CD4-positive, alpha-beta T cell treated with Interleukin-6 at 100 ng/mL for 8 hours (primary cell): ENCODE data around the gene C9orf50.
A peak's percentile ranks its signal among the peaks of the same experiment; 100 is the strongest.
"Not testable (repeated sequence)": the region's sequence is repeated elsewhere in the genome, so short reads cannot be mapped to it uniquely, and the experiment has no call there.

ENCODE experiments used
- DNase-seq: peaks from one replicate; pipeline ENCODE4 v3.0.0-alpha.2; 2020; ENCODE audit warnings: mixed read lengths, low spot score

Gene C9orf50

GRCh38 chr9:129648092-129648763 lies 27.3 kb upstream of the C9orf50 start:
- DNase-seq = no peak

DNA sequence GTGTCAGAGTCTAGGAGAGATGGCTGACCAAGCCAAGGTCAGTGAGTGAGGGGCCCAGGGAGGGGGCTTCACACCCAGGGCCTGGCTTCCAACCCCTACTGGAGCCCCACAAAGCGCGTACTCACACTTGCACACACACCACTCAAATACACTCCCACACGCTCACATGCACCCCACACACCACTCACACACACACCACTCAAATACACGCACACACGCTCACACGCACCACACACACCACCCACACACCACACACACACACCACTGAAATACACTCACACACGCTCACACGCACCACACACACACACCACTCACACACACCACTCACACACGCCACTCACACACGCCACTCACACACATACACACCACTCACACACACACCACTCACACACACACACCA lies 26.7 kb upstream of the C9orf50 start:
- DNase-seq = no peak

- no peak for DNase-seq
Observed at GRCh38 chr9:129646654-129647053, 25.8 kb upstream of the C9orf50 start.

GRCh38 chr9:129646252-129646651 lies 25.4 kb upstream of the C9orf50 start:
- DNase-seq = no peak

GRCh38 chr9:129644902-129645301 lies 24.0 kb upstream of the C9orf50 start:
- no peak for DNase-seq

GRCh38 chr9:129644365-129644764 lies 23.5 kb upstream of the C9orf50 start:
- DNase-seq = no peak

DNA sequence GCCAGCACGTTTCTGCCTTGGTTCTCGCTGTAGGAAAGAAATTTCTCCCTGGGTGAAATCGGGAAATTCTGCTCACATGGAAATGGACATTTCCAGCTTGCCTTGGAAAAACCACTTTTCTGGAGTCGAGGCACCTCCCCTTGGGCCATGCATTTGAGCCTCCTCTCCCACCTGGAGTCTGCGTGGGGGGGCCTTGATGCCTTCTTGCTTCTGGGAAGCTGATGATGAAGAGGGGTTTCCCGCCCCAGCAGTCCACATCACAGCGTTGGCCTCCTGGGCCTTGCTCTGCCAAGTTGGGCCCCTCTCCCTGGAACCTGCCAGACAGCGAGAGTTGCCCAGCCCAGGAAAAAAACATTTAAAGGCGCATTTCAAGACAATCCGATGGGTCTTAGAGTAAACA lies 22.8 kb upstream of the C9orf50 start:
- no peak for DNase-seq

DNA sequence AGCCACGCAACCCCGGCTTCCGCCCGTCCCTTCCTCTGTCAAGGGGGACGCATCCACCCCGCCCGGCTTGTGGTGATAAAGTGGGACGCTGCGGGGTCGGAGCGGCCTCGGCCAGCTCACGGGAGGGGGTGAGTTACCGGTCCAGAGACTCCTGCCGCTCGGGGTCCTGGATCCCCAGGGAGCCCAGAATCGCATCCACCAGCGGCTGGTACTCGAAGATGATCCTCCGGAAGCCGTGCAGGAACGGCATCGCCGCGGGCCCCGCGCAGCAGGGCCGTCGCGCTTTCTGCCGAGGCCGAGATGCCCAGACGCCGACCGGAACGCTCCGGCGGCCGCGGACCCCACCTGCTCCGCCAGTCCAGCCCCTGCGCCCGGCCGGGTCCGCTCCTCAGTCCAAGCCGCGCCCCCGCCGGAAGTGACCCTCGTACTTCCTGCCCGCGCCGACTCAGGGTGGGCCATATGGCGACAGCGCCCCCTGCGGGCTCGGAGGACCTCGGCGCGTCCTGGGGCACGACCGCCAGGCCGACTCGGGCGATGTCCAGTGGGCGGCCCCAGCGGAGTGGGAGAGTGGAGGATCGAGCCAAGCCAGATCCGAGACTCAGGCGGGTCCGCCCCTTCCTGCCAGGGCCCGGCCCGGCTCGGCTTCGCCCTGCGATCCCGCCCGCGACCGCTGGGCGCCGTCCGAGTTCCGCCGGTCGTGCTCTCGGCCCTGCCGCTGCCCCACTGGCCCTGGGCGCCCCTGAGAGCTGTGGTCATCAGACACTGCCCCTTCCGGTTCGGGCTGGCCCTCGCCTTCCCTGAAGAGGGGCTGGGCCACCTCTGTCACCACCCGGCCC lies 21.1 kb upstream of the C9orf50 start, which contains the start of gene ASB6:
Gene ASB6 (minus strand): TSS at position 402 of the 836 bp plus-strand sequence. CDS start 152 bp downstream, at position 250.
- peak; percentile 81 for DNase-seq

DNA sequence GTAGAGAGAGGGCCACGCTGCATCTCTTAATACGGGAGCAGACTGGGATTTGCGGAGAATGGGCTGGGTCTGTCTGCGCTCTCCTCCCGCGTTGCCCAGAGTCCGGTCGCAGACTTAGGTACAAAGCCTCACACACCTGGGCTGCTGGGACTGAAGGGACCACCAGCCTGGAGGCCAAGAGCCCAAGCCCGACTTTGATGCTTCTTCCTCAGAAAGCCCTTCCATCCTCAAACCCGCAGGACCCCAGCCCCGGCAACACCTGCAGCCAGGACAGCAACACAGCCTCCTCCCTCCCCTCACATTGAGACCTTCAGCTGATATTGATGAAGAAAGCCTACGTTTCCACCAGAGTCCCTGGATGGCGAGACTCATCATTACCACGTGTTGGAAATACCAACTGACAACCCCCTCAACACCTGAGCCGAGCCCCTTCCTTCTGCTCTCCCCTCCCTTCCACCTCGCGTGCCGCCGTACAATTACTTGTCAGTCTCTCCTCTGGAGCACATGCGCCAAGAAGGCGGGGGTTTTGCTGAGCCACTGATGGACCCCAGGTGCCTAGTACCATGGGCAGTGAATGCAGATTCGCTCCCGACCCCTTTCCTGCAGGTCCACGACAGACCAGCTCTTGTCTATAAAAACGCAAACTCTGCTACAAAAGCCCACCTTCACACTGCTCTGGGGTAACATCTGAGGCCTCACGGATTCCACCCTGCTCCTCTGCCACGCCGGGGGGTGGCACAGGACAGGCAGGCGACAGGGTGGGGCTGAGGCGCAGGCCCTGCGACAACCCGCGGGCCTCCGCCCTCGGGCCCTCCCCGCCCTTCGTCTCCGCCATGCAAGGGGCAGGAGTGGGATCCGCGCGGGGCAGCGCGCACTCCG lies 20.2 kb upstream of the C9orf50 start:
- DNase-seq = no peak

DNA sequence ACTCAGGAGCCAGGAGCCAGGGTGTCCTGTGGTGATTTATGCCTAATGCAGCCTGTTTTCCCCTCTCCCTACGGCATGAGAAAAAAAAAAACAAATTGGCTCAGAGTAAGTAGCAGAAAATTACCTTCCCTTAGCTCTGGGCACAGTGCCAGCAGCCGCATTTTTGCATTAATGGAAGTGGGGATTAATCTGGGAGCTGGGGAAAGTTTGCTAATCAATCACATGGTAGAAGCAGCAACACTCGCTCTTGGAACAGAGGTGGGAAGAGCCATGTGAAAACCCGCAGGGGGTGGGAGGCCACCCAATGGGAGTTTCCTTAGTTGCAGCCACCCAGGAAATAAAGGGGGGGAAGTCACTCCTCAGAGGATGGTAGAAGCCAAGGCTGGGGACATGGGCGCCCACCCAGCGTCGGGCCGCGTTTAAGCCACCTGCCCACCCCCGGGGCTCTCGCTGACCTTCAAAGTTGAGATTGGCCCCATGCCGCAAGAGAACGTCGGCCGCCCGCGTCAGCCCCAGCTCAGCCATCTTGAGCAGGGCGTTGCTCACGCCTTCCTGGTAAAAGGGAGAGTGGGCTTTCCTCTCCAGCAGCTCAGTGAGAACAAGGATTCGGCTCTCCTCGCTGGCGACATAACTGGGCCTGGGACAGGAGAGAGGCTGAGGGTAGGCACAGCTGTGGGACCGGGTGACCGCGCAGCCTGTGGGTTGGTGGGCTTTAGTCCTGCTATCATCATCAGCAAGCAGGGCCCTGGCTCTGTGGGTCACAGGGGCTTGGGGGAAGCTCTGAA lies 19.4 kb upstream of the C9orf50 start:
- DNase-seq = no peak

GRCh38 chr9:129639756-129640085 lies 18.8 kb upstream of the C9orf50 start:
- DNase-seq = no peak

DNA sequence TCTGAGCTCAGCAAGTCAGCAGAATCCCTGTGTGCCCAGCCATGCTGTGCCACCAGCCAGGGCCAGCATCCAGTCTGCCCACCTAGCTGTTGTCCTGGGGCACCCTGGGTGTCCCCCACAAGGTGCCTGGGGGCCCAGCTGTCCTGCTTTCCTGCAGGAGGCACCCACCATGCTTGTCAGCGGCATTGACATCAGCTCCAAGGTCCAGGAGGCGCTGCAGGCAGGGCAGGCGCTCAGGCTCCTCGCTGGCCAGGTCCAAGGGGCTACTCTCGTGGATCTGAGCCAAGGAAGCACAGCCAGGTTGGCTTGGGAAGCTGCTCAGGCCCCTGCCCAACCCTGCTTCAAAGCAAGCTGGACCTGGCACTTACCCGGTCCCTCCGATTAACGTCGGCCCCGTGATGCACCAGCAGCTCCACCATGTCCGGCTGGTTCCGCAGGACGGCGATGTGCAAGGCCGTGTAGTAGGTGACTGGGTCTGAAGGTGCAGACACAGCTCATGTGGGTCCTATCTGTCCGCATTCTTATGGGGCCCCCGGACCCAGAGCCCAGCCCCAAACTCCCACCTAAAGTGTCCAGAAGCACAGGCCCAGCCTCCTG lies 18.2 kb upstream of the C9orf50 start:
- DNase-seq = no peak

- DNase-seq = no peak
Observed at GRCh38 chr9:129637673-129638439, 17.0 kb upstream of the C9orf50 start.

GRCh38 chr9:129637102-129637501 lies 16.2 kb upstream of the C9orf50 start:
- DNase-seq = no peak

DNA sequence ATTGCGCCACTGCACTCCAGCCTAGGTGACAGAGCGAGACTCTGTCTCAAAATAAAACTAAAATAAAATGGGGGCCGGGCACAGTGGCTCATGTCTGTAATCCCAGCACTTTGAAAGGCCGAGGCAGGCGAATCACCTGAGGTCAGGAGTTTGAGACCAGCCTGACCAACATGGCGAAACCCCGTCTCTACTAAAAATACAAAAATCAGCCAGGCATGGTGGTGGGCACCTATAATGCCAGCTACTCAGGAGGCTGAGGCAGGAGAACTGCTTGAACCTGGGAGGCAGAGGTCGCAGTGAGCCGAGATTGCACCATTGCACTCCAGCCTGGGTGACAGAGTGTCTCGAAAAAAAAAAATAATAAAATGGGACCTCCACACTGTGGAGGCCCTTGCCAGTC lies 15.4 kb upstream of the C9orf50 start:
- not testable (repeated sequence) for DNase-seq

DNA sequence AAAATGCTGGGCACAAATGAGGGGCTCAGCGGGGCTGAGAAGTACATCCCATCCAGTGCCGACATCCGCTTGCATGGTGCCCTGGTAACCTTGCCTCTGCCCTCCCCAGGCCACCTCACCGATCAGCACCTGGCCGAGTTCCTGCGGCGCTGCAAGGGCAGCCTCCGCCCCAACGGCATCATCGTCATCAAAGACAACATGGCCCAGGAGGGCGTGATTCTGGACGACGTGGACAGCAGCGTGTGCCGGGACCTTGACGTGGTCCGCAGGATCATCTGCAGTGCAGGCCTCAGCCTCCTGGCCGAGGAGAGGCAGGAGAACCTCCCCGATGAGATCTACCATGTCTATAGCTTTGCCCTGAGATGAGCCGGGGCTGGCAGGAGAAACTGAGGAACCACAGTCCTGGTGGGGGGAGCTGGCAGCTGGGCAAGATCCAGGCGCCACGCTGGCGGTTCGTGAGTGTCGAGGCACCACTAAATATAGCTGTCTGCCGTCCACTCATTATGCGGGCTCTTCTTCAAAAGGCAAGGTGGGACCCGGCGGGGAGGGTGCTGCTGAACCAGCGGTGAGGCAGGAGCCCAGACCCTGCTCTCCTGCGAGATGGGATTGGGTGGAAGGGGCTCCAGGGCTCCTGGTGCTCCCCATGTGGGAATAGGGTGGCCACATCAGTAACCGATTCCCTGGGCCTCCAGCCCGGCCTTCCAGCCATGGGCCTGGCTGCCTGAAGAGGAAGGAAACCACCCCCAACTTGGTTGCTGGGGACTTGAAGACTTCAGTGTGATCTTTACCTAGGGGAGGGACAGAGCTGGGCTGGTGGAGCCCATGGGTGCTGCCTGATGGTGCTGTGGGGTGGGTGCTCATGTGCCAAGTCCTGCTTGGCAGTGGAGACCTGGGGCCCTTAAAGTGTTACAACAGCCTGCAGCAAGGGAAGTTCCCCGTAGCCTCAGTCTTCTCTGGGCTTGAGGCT lies 14.5 kb upstream of the C9orf50 start:
- DNase-seq = no peak

GRCh38 chr9:129633848-129634247 lies 12.9 kb upstream of the C9orf50 start:
- no peak for DNase-seq

- no peak for DNase-seq
Observed at GRCh38 chr9:129633207-129633606, 12.3 kb upstream of the C9orf50 start.

DNA sequence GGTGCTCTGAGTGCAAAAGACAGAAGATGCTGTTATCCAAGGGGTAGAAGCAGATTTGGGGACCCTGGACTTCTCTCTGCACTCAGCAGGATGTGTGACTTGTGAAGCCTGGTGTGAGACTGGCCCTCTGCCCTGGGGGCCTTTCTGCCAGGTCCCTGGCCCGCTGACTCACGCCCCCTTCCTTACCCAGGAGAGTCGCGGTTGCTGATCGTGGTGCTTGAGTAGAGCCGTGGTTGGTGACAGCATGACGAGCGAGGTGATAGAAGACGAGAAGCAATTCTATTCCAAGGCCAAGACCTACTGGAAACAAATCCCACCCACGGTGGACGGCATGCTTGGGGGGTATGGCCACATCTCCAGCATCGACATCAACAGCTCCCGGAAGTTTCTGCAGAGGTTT lies 11.6 kb upstream of the C9orf50 start:
- no peak for DNase-seq
